ENCODE measurements around the gene CDH23.

CDH23 gene

DNA sequence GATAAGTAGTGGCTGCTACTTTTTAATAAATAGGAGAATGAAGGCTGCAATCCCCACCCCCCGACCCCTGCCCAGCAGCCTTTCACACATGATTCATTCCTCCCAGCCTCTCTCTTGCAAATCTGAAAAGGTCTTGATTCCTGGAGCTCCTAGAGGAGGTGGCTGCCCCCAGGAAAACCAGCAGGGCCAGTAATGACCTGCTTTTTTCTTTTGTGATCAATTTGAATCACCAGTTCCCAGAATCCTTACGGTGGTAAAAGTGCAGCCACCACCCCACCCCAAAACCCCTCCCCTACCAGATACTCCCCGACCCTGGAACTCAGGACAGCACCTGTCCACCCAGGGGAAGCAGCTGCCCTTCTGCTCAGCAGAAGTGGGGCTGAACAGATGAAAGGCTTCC, 213.9 kb downstream of the CDH23 start:
- DNase-seq, result no peak

DNA sequence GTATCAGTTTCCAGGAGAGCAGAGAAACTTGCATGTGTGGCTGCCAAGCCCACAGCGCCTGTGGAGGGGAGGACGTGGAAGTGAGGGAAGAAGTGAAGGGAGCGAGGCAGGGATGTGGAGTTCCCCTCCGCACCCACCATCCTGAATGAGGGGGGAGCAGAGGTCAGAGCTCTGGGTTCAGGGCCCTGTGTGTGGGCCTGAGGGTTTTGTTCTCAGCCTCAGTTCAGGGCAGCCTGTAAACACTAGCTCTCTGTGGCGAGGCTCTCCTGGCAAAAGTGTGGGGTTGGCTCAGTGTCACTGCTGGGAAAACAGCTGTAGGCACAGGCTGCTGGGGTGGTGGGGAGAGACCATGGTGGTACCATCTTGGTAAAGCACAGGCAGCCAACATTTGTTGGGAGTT, 214.4 kb downstream of the CDH23 start:
- DNase-seq, result no peak

DNA sequence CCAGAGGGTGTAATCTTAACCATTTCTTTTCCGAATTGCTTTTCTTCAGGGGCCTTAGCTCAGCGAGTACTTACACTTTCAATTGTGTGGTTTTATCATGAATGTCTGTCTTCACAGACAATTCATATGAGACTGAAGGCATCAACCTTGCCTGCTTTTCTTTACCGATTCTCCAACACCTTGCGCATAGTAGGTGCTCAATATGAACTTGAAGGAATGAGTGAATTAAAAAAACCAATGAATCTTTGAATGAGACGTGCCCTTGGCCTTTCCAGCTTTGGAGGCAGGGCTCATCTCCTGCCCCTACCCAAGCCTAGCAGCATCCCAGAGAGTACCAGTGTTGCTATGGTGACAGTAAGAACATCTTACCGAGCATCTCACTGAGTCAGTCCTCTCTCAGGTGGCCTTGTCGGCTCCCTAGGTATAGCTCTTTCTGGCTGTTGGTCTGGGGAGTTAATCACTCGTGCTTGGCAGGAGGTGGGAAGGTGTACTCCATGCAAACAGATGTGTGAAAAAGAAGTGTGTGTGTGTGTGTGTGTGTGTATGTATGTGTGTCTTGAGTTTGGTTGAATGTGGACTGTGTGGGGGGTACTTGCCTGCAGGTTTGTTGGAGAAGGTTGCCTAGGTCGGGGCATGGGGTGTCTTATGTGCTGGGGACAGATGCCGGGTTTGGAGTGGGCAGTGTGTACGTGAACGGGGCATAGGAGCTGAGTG, 215.1 kb downstream of the CDH23 start:
- DNase-seq, result no peak

DNA sequence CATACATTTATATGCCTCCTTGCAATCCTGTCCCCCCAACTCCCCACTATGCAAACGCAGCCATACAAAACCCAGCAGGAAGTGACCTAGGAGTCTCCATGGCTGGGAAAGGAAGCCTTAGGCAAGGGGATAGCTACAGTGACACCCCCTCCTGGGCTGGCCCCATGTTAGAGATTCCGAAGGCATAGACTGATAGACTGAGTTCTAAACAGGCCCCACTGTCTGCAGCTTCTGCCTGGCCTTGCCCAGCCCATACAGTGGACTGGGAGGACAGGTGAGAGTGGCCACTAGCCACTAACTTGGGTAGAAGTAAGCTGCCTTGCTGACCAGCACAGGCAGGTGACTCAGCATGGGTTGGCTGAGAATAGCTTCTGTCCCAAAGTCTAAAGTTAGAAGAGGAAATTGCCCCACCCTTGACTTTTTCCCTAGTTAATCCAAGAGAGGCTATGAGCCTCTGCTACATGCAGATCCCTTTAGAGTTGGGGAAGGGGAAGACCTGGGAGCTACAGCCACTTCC, 216.6 kb downstream of the CDH23 start:
- DNase-seq, result no peak

DNA sequence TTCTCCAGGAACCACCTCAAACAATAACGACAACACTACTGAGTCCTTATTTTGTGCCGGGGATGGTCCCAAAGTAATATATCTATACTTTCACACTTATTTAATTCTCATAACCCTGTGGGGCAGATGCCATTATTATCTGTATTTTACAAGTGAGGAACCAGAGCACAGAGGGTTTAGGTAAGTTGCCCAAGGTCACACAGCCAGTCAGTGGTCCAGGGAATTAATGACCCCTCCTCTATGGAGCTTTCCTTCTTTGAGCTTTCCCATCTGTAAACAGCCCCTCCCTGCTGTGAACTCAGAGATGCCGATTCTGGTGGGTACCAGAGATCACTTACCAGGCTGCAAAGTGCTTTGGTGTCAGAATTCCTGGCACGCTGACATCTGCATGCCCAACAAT, 217.2 kb downstream of the CDH23 start:
- no peak for DNase-seq

DNA sequence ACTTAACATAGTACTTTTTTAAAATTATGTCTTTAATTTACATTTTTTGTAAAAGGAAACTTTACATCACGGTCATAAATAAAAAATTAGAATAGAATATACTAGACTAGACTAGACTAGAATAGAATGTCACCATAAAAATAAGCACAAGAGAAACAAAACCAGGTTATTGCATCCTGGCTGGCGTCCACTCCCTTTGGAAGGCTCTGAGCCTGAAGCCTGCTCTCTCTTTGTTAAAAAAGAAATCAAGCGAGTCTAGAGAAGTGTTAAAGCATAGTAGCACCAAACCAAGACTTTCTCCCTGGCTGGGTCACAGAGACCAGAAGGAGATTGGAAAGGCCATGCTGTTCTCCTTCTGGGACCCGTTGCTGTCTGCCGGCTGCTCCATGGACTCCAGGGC, 218.2 kb downstream of the CDH23 start:
- DNase-seq, result no peak

DNA sequence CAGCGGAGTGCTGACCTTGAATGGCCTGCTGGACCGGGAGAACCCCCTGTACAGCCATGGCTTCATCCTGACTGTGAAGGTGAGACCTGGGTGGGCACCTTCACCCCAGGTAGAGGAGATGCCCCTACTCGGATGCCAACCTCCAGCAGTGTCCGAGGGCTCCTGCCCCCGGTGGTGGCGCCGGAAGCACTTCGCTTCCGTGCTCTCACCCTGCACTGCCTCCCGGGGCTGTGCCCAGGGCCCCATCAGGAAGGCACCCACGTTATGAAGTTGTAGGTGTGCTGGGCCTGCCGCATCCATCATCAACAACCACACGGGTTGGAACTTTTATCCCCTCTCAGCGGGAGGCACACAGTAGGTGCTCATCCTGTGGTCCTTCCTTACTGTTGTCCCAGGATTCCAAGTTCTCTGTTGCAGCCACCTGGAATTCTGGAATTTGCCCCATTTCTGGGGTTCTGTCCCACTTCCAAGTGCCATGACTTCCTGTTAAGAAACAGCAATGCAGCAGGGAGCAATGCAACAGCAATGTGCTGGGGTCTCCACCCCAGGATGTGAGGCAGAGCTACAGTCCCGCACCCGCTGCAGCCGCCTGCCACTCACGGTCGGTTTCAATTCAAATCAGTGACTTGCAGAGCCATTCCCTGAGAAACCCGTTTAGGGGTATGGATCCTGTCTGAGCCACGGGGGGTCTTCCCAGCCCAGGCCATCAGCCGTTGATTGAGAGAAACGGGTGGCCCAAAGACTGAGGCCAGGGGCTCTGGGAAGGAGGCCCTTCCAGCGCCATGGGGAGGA, 219.0 kb downstream of the CDH23 start:
- no peak for DNase-seq

DNA sequence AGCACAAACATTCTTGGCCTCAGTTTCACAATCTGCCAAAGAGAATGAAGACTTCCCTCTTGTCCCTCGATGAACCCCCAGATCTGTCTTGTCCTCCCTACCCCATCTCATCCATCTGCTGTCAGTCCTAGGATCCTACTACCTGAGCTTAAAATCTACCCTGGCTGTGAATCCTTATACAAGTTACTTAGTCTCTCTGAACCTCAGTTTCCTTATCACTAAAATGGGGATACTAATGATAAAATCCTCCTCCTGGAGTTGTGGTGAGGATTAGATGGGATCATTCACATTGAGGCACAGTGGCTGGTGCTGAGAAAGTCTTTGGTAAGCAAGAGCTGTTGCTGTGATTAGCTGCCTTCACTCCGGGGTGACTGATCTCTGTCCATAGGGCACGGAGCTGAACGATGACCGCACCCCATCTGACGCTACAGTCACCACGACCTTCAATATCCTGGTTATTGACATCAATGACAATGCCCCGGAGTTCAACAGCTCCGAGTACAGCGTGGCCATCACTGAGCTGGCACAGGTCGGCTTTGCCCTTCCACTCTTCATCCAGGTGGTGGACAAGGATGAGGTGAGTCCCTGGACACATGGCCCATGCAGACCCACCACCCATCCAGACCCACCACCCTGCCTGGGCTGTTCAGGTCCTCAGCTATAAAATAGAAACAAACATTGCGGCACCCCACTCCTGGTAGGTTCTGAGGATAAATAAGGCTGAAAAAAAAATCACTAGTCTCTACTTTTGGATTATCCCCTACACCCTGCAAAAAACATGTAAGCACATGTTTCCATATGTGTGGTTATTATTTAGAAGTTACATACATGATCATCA, 220.3 kb downstream of the CDH23 start:
- no peak for DNase-seq

DNA sequence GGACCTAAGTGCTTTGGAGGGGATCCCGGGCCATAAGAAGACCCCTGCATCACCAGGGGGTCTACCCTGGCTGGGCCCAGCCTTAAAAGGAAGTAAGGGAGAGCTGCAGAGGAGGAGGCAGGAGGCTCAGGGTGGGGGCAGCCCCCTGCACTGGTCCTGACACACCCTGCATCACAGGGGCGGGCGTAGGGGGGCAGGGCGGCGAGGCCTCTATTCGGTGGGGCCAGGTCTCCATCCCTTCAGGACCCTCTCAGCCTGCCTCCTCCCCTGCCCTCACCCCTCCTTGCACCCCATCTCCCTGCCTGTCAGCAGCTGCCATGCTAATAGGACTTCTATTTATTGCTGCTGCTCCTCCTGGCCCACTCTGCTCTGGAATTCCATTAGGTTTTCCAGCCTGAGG, 221.5 kb downstream of the CDH23 start:
- no peak for DNase-seq

DNA sequence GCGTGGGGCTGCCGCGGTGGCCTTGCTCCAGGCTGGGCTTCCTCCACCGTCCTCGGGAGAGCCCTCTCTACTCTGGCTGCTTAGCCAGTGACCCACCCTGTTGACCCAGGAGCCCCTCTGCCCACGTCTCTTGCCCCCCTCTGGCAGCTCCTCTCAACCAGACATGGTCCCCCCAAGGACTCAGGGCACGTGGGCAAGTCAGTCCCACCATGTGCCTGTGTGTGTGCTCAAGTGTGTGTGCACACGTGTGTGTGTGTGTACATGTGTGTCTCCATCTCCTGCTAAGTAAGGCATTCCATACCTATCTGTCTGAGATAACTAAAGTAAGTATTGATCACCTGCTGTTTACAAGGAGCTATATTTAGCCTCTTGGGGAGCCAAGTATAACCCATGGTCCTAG, 221.9 kb downstream of the CDH23 start:
- DNase-seq, result no peak

DNA sequence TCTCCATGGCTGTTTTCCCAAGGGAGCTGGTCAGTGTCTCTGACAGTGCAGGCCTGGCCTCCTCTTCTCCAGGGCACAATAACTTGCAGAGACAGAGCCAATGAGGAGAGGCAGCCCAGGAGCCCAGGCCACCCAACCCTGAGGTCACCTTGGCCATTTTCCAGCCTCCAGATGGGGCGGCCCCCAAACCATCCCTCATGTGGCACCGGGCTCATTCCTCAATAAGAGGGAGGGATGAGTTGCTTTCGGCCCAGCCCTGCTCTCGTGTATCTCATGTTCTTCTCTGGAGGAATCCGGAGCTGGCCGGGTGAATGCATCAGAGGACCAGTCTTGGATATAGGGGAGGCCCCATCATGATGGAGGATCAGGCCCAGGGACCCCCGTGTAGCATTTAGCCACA, 223.9 kb downstream of the CDH23 start:
- DNase-seq, result no peak

DNA sequence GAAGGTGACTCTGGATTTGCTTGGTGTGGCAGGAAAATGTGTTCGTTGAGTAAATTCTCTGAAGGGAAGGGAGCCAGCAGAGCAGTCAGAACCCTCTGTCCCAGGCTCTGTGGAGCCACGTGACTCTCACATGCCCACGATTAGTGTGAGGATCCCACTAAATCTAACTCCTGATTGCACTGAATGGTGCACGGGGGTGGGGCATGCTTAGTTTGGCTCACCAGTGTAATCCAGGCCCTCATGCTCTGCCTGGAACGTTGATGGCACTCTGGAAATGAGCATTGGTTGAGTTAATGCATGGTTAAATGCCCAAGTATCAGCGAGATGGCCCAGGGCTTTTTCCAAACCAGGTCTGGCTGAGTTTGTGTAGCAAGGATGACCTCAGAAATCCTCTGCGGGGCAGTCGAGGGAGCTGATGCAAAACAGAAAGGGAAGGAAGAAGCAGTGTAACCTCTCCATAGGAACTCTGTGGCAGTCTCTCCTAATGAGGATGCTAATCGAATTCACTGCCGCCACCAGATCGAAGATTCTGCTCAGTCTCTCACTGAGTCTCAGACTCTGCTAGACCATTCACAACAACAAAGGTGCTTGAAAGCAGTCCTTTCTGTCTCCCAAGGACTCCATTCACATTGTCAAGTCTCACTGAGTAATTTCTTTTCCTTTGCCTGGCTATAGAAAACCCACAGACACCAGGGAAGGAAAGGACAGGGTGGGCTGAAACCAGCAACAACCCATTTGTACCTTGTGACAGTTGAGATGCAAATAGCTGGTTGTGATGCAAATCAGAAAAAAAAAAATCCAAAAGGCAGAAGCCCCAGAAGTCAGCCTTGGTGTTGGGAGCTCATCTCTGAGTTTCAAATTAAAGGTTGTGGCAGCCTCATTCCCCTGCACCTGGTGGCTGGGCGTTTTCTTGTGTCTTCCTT, 224.8 kb downstream of the CDH23 start:
- no peak for DNase-seq

DNA sequence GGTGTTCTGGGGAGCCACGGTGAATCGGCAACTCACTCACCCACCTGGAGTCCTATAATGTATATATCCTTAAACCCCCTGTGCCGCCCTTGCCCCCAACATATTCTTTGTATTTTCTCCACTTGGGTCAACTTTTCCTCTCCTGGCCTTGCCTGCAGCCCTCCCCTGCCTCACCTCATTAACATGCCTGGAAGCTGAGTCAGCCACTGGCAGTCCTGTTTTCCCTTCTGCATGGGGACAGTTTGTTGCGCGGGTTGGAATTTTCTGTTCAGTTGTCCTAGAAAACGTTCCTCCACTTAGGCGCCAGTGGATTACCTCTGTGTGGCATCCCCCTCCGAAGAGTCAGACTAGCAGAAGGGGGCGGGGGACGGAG, 225.4 kb downstream of the CDH23 start:
- DNase-seq, result no peak

DNA sequence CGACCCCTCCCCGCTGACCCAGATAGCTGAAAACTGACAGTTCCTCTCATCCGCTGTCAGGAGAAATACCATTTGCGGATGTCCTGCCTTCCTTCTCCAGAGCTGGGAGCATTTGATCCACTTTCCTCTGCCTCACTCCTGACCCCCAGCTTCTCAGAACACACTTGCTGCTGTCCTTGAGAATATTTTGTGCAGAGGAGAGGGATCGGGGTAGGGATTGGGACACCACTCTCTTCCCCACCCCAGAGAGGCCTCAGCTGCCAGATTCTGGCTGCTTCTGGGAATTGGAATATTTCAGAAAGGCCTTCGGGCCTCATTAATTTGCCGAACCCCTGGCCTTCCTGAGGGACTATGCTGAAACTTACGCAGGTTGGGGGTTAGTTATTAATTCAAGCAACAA, 225.9 kb downstream of the CDH23 start:
- DNase-seq, result no peak

DNA sequence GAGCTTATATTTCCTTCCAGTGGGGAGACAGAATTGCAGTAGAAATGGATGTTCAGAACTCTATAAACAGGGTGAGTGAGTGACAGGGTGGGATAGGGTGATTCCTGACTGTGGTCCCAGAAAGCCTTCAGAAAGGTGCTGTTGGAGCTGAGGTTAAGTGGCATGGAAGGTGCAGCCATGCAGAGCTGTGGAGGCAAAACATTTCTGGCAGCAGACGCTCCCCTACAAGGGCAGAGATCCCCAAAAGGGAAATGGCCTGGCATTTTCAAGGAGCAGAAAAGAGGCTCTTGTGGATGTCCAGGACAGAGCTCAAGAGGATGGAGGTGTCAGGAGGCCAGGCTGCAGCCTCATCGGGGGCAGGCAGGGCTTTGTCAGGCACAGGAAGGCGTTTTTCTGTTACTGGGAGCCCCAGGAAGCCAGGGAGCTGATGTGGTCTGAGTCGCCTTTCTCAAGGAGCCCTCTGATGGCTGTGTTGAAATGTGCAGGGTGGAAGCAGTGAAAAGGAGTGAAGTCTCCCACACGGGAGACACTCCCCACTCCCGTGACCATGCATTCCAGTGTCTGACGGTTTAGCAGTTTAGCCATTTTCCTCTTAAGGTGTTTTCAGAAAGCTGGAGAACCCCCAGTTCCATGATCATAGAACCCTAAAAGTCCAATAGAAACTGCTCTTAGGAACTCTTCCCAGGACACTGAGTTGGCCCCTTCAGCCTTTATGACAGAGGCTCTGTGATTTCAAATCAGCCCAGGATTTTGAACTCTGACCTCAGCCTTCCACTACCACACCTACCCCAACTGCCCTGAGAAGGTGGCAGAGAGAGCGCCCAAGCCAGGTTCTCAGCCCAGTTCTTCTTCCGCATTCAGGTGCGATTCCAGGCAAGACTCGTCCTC, 226.6 kb downstream of the CDH23 start:
- peak in 1 of 2 donors; percentile 25 for DNase-seq

DNA sequence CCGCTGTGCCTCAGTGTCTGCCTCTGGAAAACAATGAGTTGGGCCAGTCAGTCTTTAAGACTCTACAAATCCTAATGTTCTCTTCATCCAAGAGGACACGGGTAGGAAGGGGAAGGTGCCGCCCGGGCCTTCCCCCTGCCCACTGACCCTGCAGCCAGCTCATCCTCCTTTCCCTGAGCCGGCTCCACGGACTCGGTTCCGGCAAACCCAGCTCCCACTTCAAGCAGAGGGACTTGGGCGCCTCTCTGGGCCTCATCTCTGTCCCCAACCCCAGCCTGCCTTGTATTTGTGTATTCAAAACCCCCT, 227.2 kb downstream of the CDH23 start:
- DNase-seq, result no peak

DNA sequence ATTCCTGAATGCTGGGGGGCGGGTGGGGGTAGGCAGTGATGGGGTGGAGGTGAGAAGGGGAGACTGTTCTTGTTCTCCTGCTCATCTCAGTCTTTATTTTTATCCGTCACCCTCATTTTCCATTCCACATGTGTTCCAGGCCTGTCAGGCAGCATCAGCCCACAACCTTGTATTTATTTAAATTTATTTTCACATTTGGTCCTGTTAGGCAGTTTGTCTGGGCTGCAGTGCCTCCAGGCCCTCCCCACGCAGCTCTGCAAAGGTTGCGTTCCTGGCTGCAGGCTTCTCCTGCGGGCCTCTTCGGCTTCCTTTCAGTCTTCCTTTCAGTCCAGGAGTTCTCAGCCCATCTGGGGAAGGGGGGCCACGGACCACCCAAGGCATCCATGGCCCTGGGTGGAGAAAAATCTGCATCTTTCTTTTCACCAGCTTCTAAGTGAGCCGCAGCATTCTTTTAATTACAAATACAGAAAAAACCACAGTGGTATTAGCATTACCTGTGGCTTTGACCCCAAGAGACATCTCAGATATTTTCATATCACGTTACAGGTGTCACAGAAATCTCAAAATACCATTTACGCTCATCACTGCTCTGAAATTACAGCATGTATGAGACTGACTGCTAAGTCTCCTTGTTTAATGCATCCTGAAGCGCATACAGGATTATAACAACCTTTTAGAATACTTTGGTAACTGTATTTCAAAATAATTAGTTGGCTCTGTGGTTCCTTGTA, 228.9 kb downstream of the CDH23 start:
- no peak for DNase-seq

DNA sequence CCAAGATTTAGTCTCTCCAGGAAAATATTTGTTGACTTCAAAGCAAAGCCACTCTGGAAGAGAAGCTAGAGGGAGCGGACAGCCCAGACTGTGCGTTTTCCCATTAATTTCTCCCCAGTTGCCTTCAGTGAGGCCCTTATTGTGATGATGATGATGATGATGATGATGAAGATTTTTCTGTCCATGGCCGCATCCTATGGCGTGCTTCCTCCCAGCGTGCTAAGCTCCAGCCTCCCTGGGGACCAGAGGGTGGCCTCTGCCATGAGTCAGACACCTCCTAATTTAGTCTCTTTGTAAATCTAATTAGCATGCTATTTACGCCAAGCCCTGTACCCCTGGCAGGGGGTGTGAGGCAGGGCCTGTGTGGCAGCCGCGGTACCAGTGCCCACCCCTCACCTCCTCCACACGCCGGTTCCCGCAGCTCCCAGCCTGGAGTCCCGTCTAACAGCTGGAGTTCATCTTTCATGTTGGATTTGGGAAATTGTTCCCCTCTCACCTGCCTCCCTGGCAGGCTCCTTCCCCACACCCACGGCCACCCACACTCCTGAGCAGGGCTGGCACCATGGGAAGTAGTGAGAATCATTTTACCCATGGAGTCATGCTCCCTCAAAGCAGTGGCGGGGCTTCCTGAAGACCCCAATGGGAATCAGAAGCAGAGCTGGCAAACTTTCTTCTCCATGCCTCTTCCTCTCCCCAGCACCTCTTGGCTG, 230.7 kb downstream of the CDH23 start:
- DNase-seq, result no peak

DNA sequence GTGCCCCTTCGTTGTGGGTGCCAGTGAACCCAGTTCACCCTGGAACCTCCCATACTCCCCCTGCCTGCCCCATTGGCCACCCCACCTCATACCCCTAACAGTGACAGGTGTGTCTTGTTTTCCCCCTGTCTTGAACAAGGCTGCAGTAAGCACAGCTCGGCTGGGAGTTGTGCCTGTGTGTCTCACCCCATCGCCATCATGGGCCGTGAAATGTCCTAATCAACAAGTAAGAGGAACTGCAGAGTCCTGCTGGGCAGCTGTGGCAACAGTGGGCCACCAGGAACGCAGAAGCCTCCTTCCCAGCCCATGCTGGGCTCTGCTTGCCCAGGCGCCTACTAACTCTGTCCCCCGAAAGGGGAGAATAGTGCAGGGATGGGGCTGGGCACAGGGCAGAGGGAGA, 231.2 kb downstream of the CDH23 start:
- no peak for DNase-seq

DNA sequence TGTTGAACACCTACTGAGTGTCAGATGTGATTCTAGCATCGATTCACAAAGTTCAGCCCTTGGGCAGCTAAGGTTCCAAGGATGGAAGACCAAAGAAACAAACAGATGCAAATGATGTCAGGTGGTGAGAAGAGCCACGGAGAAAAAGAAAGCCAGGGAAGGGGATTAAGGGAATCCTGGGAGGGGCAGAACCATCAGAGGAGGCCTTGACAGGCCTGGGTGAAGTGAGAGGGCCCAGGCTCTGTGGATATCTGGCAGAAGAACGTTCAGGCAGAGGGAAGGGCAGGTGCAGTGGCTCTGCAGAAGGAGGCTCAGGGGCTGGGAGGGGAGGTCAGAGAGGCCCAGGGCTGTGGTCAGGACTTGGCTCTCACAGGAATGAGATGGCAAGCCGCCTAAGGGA, 232.4 kb downstream of the CDH23 start:
- DNase-seq, result no peak

Data from bone marrow (tissue), 2 donors.